ENCODE measurements around the gene NOS1AP. TPM values are rescaled to one million over a fixed set of nuclear protein-coding genes. Genes with fewer than 3 reads are reported as not detected.

Gene NOS1AP
- total and polyA plus RNA-seq, 2 experiments from 2014 or later = 5.8 to 6.6 TPM

DNA sequence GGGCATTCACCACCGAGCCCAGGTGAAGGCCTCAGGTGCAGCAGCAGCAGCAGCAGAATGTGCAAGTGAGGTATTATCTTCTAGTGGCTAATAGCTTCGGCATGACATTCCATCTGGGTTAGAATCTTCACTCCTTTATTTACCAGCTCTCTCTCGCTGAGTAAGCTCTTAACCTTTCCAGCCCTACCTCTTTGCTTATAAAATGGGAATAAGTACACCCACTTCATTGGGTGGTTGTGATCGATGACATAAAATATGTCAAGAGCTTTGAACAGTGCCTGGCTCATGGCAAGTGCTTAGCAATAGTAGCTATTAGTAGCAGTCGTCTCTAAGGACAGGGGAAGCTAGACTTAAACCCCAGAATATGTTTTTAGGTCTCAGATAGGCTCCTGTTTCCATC, 149.5 kb downstream of the NOS1AP start (continued):
- TF ChIP-seq, protein P1, sequence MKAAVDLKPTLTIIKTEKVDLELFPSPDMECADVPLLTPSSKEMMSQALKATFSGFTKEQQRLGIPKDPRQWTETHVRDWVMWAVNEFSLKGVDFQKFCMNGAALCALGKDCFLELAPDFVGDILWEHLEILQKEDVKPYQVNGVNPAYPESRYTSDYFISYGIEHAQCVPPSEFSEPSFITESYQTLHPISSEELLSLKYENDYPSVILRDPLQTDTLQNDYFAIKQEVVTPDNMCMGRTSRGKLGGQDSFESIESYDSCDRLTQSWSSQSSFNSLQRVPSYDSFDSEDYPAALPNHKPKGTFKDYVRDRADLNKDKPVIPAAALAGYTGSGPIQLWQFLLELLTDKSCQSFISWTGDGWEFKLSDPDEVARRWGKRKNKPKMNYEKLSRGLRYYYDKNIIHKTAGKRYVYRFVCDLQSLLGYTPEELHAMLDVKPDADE (IDR thresholded peaks at IDR 0.05) = no peak
- TF ChIP-seq CREB1 (CRISPR knock-in tag; IDR thresholded peaks at IDR 0.05; ENCODE audit: low read depth) (no peak), REST (IDR thresholded peaks at IDR 0.05; ENCODE audit: unreplicated experiment) (no peak), POLR2AphosphoS5 (IDR thresholded peaks at IDR 0.05; ENCODE audit: low read depth) (no peak), STAT1 (IDR thresholded peaks at IDR 0.05; ENCODE audit: unreplicated experiment) (no peak), ZNF331 (CRISPR knock-in tag; IDR thresholded peaks at IDR 0.05; ENCODE audit: low read depth) (no peak), EZH2 (IDR thresholded peaks at IDR 0.05; ENCODE audit: low read depth, unreplicated experiment) (no peak), JUNB (IDR thresholded peaks at IDR 0.05; ENCODE audit: unreplicated experiment) (no peak), CTCF (conservative IDR thresholded peaks at IDR 0.05; ENCODE audit: low read depth in 2 of 2) (no peak)

DNA sequence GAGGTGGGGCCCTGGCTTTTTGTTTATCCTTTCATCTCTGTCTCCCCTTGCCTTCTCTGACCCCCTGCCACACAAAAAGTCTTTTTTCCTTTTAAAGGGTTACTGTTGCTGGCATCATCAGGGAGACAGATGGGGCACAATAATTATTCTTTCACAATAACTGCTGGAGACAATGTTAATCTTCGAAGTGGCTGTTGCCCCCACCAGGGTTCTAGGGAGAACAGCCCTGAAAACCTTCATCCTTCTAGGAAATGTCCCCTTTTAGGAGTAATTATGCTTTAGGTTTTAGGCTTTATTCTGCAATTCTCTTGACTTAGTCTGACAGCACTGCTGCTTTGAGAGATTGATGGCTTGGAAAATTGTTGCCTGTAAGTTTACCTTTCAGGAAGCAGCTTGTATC, 150.0 kb downstream of the NOS1AP start:
- H3K4me1 ChIP-seq (ENCODE audit: insufficient read depth) = peaks cover 91% of the 10 kb centered on the region
- no peak overlapping the region for H3K4me3 ChIP-seq
- H3K27me3 ChIP-seq (ENCODE audit: insufficient read depth) = no peaks in the 10 kb centered on the region
- TF ChIP-seq, protein P1 (IDR thresholded peaks at IDR 0.05) = no peak
- no peak for TF ChIP-seq EZH2phosphoT487 (IDR thresholded peaks at IDR 0.05; ENCODE audit: unreplicated experiment)
- H4K20me1 ChIP-seq (replicated peaks; ENCODE audit: insufficient read depth) = no peaks in the 10 kb centered on the region
- H2AFZ ChIP-seq = no peak overlapping the region
- H3K27ac ChIP-seq (ENCODE audit: low read depth) = no peak overlapping the region
- ATAC-seq (no peak), DNase-seq (ENCODE audit: low spot score) (no peak)
- H3K9me3 Mint-ChIP-seq = no peaks in the 10 kb centered on the region
- H3K27ac Mint-ChIP-seq = no peak overlapping the region
- H3K36me3 Mint-ChIP-seq (ENCODE audit: low read depth) = no peaks in the 10 kb centered on the region; the same call in 2 of the 3 replicates
- H3F3A ChIP-seq (replicated peaks; ENCODE audit: low read depth) = no peaks in the 10 kb centered on the region
- no peak overlapping the region; the same call in 2 of the 3 replicates for H3K4me3 Mint-ChIP-seq
- H3K4me2 ChIP-seq = peak overlapping the region; percentile 67
- H3K36me3 ChIP-seq (ENCODE audit: insufficient read depth) = no peaks in the 10 kb centered on the region
- peaks cover 91% of the 10 kb centered on the region for H3K4me1 Mint-ChIP-seq
- H3K27me3 Mint-ChIP-seq (ENCODE audit: insufficient read depth, low read depth, poor library complexity) = peaks cover 5% of the 10 kb centered on the region
- H3K9me2 ChIP-seq (ENCODE audit: insufficient read depth) = no peaks in the 10 kb centered on the region
- H3K79me2 ChIP-seq (replicated peaks; ENCODE audit: insufficient read depth) = peaks cover 30% of the 10 kb centered on the region
